ENCODE data around the gene AATK.

GRCh38 chr17:81152288-81152828, 13.7 kb downstream of the AATK start:
- TF ChIP-seq FOXA1 (IDR thresholded peaks at IDR 0.05; ENCODE audit: borderline replicate concordance) (no peak), CBX8 (IDR thresholded peaks at IDR 0.05; ENCODE audit: borderline replicate concordance, extremely low read depth, low read depth, low read length, poor library complexity, severe bottlenecking) (no peak), RAD21 (CRISPR knock-in tag; conservative IDR thresholded peaks at IDR 0.05 in 1 of 2, IDR thresholded peaks at IDR 0.05 in 1 of 2) (no peak), FIP1L1 (IDR thresholded peaks at IDR 0.05; ENCODE audit: low read depth, low read length, poor library complexity, severe bottlenecking) (no peak), ZBTB26 (CRISPR knock-in tag; IDR thresholded peaks at IDR 0.05) (no peak), TEAD2 (tag; IDR thresholded peaks at IDR 0.05) (no peak), ZNF609 (CRISPR knock-in tag; IDR thresholded peaks at IDR 0.05; ENCODE audit: borderline replicate concordance) (no peak), HDAC1 (IDR thresholded peaks at IDR 0.05) (no peak), NFRKB (IDR thresholded peaks at IDR 0.05; ENCODE audit: low read depth) (no peak)
